K562 (cell line): ENCODE results near the gene CADM2. TPM values are rescaled to one million over a fixed set of nuclear protein-coding genes. Genes with fewer than 3 reads are reported as not detected.

Experiments used
- ATAC-seq: fragments of 200-7000 bp; cut with Tn5 transposase; 3 replicates; pipeline ENCODE4 v1.9.1; 2020; ENCODE audit warnings: moderate library complexity
- BruUV-seq: library from RNA; stranded (reverse); fragments of 400-500 nt; replicated peaks from 2 replicates; lab custom pipeline; 2021; lab: Mats Ljungman, UMichigan
- CTCF ChIA-PET: fragments of 300-600 bp; formaldehyde crosslinking; extraction: SDS; loops from one replicate; lab custom pipeline; 2021; ENCODE audit warnings: low intra/inter-chr PET ratio; lab: Yijun Ruan, JAX
- POLR2A ChIA-PET: fragments of 300-600, 350-650 bp; sonication (Branson Sonifier 250); formaldehyde crosslinking; extraction: SDS; loops from one replicate; lab custom pipeline; 2021; ENCODE audit warnings: antibody characterized with exemption, inconsistent platforms; lab: Yijun Ruan, JAX
- DNase-seq, 4 experiments: peaks; one replicate each; pipeline versions ENCODE4 v3.0.0 to v3.0.0-alpha.2; 2011 to 2018; ENCODE audit warnings: low spot score in 3 of 4, mixed read lengths in 3 of 4; ENCODE audit errors: extremely low read depth in 1 of 4
- FAIRE-seq: peaks from 2 replicates; lab custom pipeline; 2011; peaks lifted over from hg19 to GRCh38; lab: Jason Lieb, UNC
- H2AFZ ChIP-seq: 2 replicates; pipeline ENCODE4 v1.6.0; 2011; ENCODE audit warnings: low read depth, low read length, control low read depth, inconsistent platforms
- H3K27ac ChIP-seq: fragments of 200-600 bp; 3 replicates; pipeline ENCODE4 v1.8.0; 2011; ENCODE audit warnings: low read depth, mild to moderate bottlenecking, control low read depth, inconsistent platforms, low read length, moderate library complexity, mixed read lengths; ENCODE audit errors: extremely low read depth
- H3K27me3 ChIP-seq, 2 experiments: fragments of 300-600 bp in 1 of 2; 2 replicates in 1 of 2; 3 replicates in 1 of 2; pipeline versions ENCODE4 v1.6.0 to v1.8.0; 2011; ENCODE audit warnings: inconsistent platforms in 2 of 2, low read length in 2 of 2, mild to moderate bottlenecking in 1 of 2, mixed read lengths in 1 of 2, moderate library complexity in 1 of 2; ENCODE audit not compliant: control insufficient read depth in 2 of 2, insufficient read depth in 2 of 2
- H3K36me3 ChIP-seq: fragments of 300-600 bp; 3 replicates; pipeline ENCODE4 v1.8.0; 2011; ENCODE audit warnings: mild to moderate bottlenecking, low read length, inconsistent platforms; ENCODE audit not compliant: control insufficient read depth, insufficient read depth
- H3K4me1 ChIP-seq, 2 experiments: fragments of 200-600 bp in 1 of 2; replicated peaks in 1 of 2; 2 replicates in 1 of 2; 3 replicates in 1 of 2; pipeline versions ENCODE4 v1.5.1 to v1.8.0; 2011; ENCODE audit warnings: inconsistent platforms in 2 of 2, low read length in 2 of 2, mild to moderate bottlenecking in 1 of 2, mixed read lengths in 1 of 2, moderate library complexity in 1 of 2; ENCODE audit not compliant: control insufficient read depth in 2 of 2, insufficient read depth in 2 of 2
- H3K4me2 ChIP-seq: 2 replicates; pipeline ENCODE4 v1.6.1; 2011; ENCODE audit warnings: low read length, control low read depth, inconsistent platforms, mixed read lengths; ENCODE audit not compliant: insufficient read depth
- H3K4me3 ChIP-seq: fragments of 200-600 bp; sonication (generic), shearing (Covaris generic); 2 replicates; pipeline ENCODE4 v1.5.1; 2016; ENCODE audit warnings: control low read depth, inconsistent platforms
- H3K79me2 ChIP-seq: fragments of 200-600 bp; 3 replicates; pipeline ENCODE4 v1.8.0; 2011; ENCODE audit warnings: low read length, inconsistent platforms; ENCODE audit not compliant: control insufficient read depth, insufficient read depth
- H3K9ac ChIP-seq, 2 experiments: 2 replicates each; pipeline versions ENCODE4 v1.6.0 to v1.6.1; 2011; ENCODE audit warnings: low read depth in 2 of 2, low read length in 2 of 2, control low read depth in 1 of 2, inconsistent platforms in 1 of 2, mild to moderate bottlenecking in 1 of 2, mixed read lengths in 1 of 2; ENCODE audit not compliant: insufficient read depth in 1 of 2
- H3K9me1 ChIP-seq: one replicate; pipeline ENCODE4 v1.6.0; 2011; ENCODE audit warnings: inconsistent platforms, mild to moderate bottlenecking, low read length, moderate library complexity; ENCODE audit not compliant: control insufficient read depth, insufficient read depth
- H3K9me3 ChIP-seq: replicated peaks from 2 replicates; pipeline ENCODE4 v1.5.1; 2011; ENCODE audit warnings: low read depth, low read length, inconsistent platforms; ENCODE audit not compliant: control insufficient read depth, insufficient read depth
- H4K20me1 ChIP-seq: replicated peaks from 2 replicates; pipeline ENCODE4 v1.6.1; 2011; ENCODE audit warnings: low read length, inconsistent platforms, mixed read lengths; ENCODE audit not compliant: control insufficient read depth, insufficient read depth
- HSF4 ChIP-seq: fragments of 250-450 bp; sonication (Bioruptor Pico); IDR thresholded peaks from 2 replicates; pipeline ENCODE4 v2.1.2; 2022; ENCODE audit warnings: mild to moderate bottlenecking, moderate library complexity, borderline replicate concordance
- NR2C2 ChIP-seq, 2 experiments: fragments of 200-800 bp in 1 of 2; sonication (Bioruptor generic) in 1 of 2; sonication (generic) in 1 of 2; formaldehyde crosslinking in 1 of 2; IDR thresholded peaks; 2 replicates each; pipeline versions ENCODE4 v1.6.1 to v1.8.0; 2016 to 2022; ENCODE audit warnings: mild to moderate bottlenecking in 1 of 2, missing compliant biosample characterization in 1 of 2, missing genetic modification characterization in 1 of 2, missing genetic modification reagents in 1 of 2
- ZNF707 ChIP-seq: fragments of 250-450 bp; sonication (Bioruptor Pico); conservative IDR thresholded peaks from 2 replicates; pipeline ENCODE4 v1.8.0; 2022; ENCODE audit warnings: inconsistent platforms, mild to moderate bottlenecking, moderate library complexity
- WGBS: fragments of 100-300 bp; shearing (Covaris generic); methylation state at CpG from one replicate; pipeline ENCODE4 v1.1.6; 2016; ENCODE audit warnings: low coverage, mixed read lengths; ENCODE audit not compliant: insufficient coverage; ENCODE audit errors: missing lambda C conversion rate; 5-methylcytosine and 5-hydroxymethylcytosine counted together
- in situ Hi-C: fragments of 300-500 bp; cut with MboI; formaldehyde crosslinking; loops from 4 replicates; pipeline ENCODE4 v1.15.0; 2018; ENCODE audit warnings: inconsistent platforms, mixed read lengths
- intact Hi-C: fragments of 100-400 bp; cut with micrococcal nuclease; formaldehyde crosslinking; loops from 2 replicates; pipeline ENCODE4 v1.14.2; 2022
- polyA plus RNA-seq, 8 experiments: library from polyadenylated mRNA; depleted of rRNA in 4 of 8; stranded (reverse) in 5 of 8; unstranded in 3 of 8; fragments of >200 nt; fragmentation: Nextera tagmentation in 2 of 8; fragmentation: Illumina TruSeq in 1 of 8; extraction: Ambion mirVana in 2 of 8; extraction: Trizol in 1 of 8; gene quantifications; 2 replicates each; pipeline versions ENCODE4 v1.2.1 to v1.2.3, GENCODE V29; 2011 to 2014; ENCODE audit warnings: inconsistent platforms in 1 of 8, missing spikeins in 1 of 8
- total RNA-seq, 7 experiments: library from RNA; depleted of rRNA in 6 of 7; stranded (reverse); fragments of >200 nt in 6 of 7; fragmentation: Illumina TruSeq in 2 of 7; extraction: Trizol in 2 of 7; gene quantifications; 2 replicates each; pipeline versions ENCODE4 v1.2.1 to v1.2.3, GENCODE V29; 2011 to 2021; ENCODE audit warnings: low replicate concordance in 1 of 7
- TF ChIP-seq, protein P1 (sequence below): fragments of 250-450 bp; sonication (Bioruptor Pico); IDR thresholded peaks from 2 replicates; pipeline ENCODE4 v1.5.1; 2021; ENCODE audit warnings: mild to moderate bottlenecking

CADM2 gene
- total and polyA plus RNA-seq, 9 of the 15 experiments (the other 6 are each of a cell fraction or from before 2014, with no cell fraction given), result 0.11 to 3.2 (median 0.95) TPM

GRCh38 chr3:85977615-85978338 is 1019.0 kb downstream of the CADM2 start:
- H3K36me3 ChIP-seq, result no peaks in the 10 kb centered on the region
- in situ Hi-C loops (no loop called here), intact Hi-C loops (no loop called here)
- H3K9ac ChIP-seq, result no peak overlapping the region
- H3K27me3 ChIP-seq, result no peaks in the 10 kb centered on the region
- H3K9me3 ChIP-seq, result no peaks in the 10 kb centered on the region
- no peaks in the 10 kb centered on the region for H3K79me2 ChIP-seq
- H3K27ac ChIP-seq, result no peak overlapping the region
- CTCF ChIA-PET, result no interaction called here
- no peaks in the 10 kb centered on the region for H3K4me1 ChIP-seq
- no peak overlapping the region for H3K4me3 ChIP-seq
- no peak overlapping the region for H3K4me2 ChIP-seq
- no peak for TF ChIP-seq HSF4 (CRISPR knock-in tag)
- TF ChIP-seq NR2C2 (CRISPR knock-in tag; IDR thresholded peaks at IDR 0.05), result no peak
- TF ChIP-seq NR2C2 (tag; IDR thresholded peaks at IDR 0.05), result no peak
- TF ChIP-seq, protein P1, sequence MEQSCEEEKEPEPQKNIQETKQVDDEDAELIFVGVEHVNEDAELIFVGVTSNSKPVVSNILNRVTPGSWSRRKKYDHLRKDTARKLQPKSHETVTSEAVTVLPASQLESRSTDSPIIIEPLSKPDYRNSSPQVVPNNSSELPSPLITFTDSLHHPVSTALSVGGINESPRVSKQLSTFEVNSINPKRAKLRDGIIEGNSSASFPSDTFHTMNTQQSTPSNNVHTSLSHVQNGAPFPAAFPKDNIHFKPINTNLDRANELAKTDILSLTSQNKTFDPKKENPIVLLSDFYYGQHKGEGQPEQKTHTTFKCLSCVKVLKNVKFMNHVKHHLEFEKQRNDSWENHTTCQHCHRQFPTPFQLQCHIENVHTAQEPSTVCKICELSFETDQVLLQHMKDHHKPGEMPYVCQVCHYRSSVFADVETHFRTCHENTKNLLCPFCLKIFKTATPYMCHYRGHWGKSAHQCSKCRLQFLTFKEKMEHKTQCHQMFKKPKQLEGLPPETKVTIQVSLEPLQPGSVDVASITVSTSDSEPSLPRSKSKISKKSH (CRISPR knock-in tag), result no peak
- TF ChIP-seq ZNF707 (CRISPR knock-in tag), result no peak
- no TSS peak for BruUV-seq
- ATAC-seq (no peak), FAIRE-seq (no peak), DNase-seq (no peak)
- WGBS, result 0% methylated on average over 6 of the region's 6 CpGs
- POLR2A ChIA-PET, result no interaction called here
- H3K9me1 ChIP-seq, result no peaks in the 10 kb centered on the region
- no peaks in the 10 kb centered on the region for H4K20me1 ChIP-seq
- H2AFZ ChIP-seq, result no peak overlapping the region
